SU-DHL-6 (cell line): ENCODE measurements around the gene TMEM38A.

Experiments
- H2AFZ ChIP-seq: fragments of 200-600 bp; sonication (generic); 2 replicates; pipeline ENCODE4 v1.6.1; 2014; ENCODE audit warnings: low read depth, mild to moderate bottlenecking, moderate library complexity, mixed read lengths, antibody characterized with exemption, low read length; ENCODE audit not compliant: severe bottlenecking
- H3F3A ChIP-seq: fragments of 200-600 bp; shearing (Covaris generic); 2 replicates; pipeline ENCODE4 v1.6.0; 2016; ENCODE audit warnings: antibody characterized with exemption, mild to moderate bottlenecking; ENCODE audit not compliant: insufficient read depth
- H3K27ac ChIP-seq: fragments of 200-600 bp; sonication (generic); 2 replicates; pipeline ENCODE4 v1.5.1; 2016; ENCODE audit warnings: low read depth, mild to moderate bottlenecking, low read length, moderate library complexity, mixed read lengths
- H3K27me3 ChIP-seq: fragments of 200-600 bp; sonication (generic), shearing (Covaris generic); 2 replicates; pipeline ENCODE4 v1.6.0; 2014; ENCODE audit warnings: mild to moderate bottlenecking, low read length
- H3K36me3 ChIP-seq: fragments of 200-600 bp; sonication (generic); 2 replicates; pipeline ENCODE4 v1.6.1; 2014; ENCODE audit warnings: mild to moderate bottlenecking, low read length, mixed read lengths
- H3K4me2 ChIP-seq: fragments of 300-600, 200-600 bp; shearing (Covaris generic), sonication (generic); 2 replicates; pipeline ENCODE4 v1.6.0; 2014; ENCODE audit warnings: low read length, low read depth, mild to moderate bottlenecking; ENCODE audit not compliant: poor library complexity, severe bottlenecking
- H3K4me3 ChIP-seq: fragments of 200-600 bp; sonication (generic); 2 replicates; pipeline ENCODE4 v1.5.1; 2014; ENCODE audit warnings: antibody characterized with exemption, low read length, mild to moderate bottlenecking, mixed read lengths; ENCODE audit not compliant: insufficient read depth, poor library complexity, severe bottlenecking
- H3K79me2 ChIP-seq: fragments of 200-600 bp; sonication (generic); 2 replicates; pipeline ENCODE4 v1.6.1; 2014; ENCODE audit warnings: mild to moderate bottlenecking, low read length, moderate library complexity; ENCODE audit not compliant: insufficient read depth
- H3K9ac ChIP-seq: fragments of 200-600 bp; sonication (generic); 2 replicates; pipeline ENCODE4 v1.7.0; 2014; ENCODE audit warnings: mild to moderate bottlenecking, low read length
- H3K9me2 ChIP-seq: fragments of 200-600 bp; sonication (generic); replicated peaks from 2 replicates; pipeline ENCODE4 v1.6.1; 2014; ENCODE audit warnings: low read length; ENCODE audit not compliant: insufficient read depth
- H3K9me3 ChIP-seq: fragments of 200-600 bp; sonication (generic); 2 replicates; pipeline ENCODE4 v1.6.1; 2014; ENCODE audit warnings: low read length, mixed read lengths; ENCODE audit not compliant: insufficient read depth
- H4K20me1 ChIP-seq: fragments of 200-600 bp; sonication (generic); 2 replicates; pipeline ENCODE4 v1.6.1; 2014; ENCODE audit warnings: low read depth, mild to moderate bottlenecking, antibody characterized with exemption, low read length, moderate library complexity, mixed read lengths
- EZH2phosphoT487 ChIP-seq: fragments of 200-600 bp; sonication (generic), shearing (Covaris generic); conservative IDR thresholded peaks from 2 replicates; pipeline ENCODE4 v1.6.1; 2018; ENCODE audit warnings: mild to moderate bottlenecking, antibody characterized with exemption, low read length, moderate library complexity, mixed read lengths
- TF ChIP-seq, protein P1 (sequence below): fragments of 200-600 bp; sonication (generic); IDR thresholded peaks from one replicate; pipeline ENCODE4 v1.5.1; 2017; ENCODE audit warnings: antibody characterized with exemption, mild to moderate bottlenecking, low read length, moderate library complexity; ENCODE audit not compliant: insufficient read depth, poor library complexity, severe bottlenecking

Gene TMEM38A

GRCh38 chr19:16638666-16639065 lies 22.3 kb upstream of the TMEM38A start:
- Histone ChIP-seq H3K36me3 (peaks cover 7% of the 10 kb centered on the region; the same call in 1 of the 2 replicates), H3K27me3 (no peaks in the 10 kb centered on the region), H3K9ac (no peak overlapping the region), H3K9me3 (no peaks in the 10 kb centered on the region), H3K4me3 (no peak overlapping the region), H3K9me2 (no peaks in the 10 kb centered on the region), H4K20me1 (no peaks in the 10 kb centered on the region), H3F3A (no peaks in the 10 kb centered on the region), H3K27ac (no peak overlapping the region), H2AFZ (no peak overlapping the region), H3K79me2 (peaks cover 64% of the 10 kb centered on the region), H3K4me2 (no peak overlapping the region)
- TF ChIP-seq, protein P1, sequence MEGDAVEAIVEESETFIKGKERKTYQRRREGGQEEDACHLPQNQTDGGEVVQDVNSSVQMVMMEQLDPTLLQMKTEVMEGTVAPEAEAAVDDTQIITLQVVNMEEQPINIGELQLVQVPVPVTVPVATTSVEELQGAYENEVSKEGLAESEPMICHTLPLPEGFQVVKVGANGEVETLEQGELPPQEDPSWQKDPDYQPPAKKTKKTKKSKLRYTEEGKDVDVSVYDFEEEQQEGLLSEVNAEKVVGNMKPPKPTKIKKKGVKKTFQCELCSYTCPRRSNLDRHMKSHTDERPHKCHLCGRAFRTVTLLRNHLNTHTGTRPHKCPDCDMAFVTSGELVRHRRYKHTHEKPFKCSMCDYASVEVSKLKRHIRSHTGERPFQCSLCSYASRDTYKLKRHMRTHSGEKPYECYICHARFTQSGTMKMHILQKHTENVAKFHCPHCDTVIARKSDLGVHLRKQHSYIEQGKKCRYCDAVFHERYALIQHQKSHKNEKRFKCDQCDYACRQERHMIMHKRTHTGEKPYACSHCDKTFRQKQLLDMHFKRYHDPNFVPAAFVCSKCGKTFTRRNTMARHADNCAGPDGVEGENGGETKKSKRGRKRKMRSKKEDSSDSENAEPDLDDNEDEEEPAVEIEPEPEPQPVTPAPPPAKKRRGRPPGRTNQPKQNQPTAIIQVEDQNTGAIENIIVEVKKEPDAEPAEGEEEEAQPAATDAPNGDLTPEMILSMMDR = no peak
- no peak for TF ChIP-seq EZH2phosphoT487

- no peaks in the 10 kb centered on the region for H3K9me3 ChIP-seq
- H3K4me3 ChIP-seq = no peak overlapping the region
- no peaks in the 10 kb centered on the region; the same call in 1 of the 2 replicates for H4K20me1 ChIP-seq
- H2AFZ ChIP-seq = no peak overlapping the region
- H3K9me2 ChIP-seq = no peaks in the 10 kb centered on the region
- H3F3A ChIP-seq = no peaks in the 10 kb centered on the region
- no peak overlapping the region for H3K9ac ChIP-seq
- H3K27me3 ChIP-seq = no peaks in the 10 kb centered on the region
- H3K27ac ChIP-seq = no peak overlapping the region
- H3K4me2 ChIP-seq = no peak overlapping the region
- peaks cover 77% of the 10 kb centered on the region for H3K79me2 ChIP-seq
- no peak for TF ChIP-seq EZH2phosphoT487
- TF ChIP-seq, protein P1 = no peak
- H3K36me3 ChIP-seq = peaks cover 16% of the 10 kb centered on the region; the same call in 1 of the 2 replicates
These were observed 20.0 kb upstream of the TMEM38A start for GRCh38 chr19:16640951-16641350.

GRCh38 chr19:16641695-16642094 lies 19.2 kb upstream of the TMEM38A start:
- Histone ChIP-seq H3K9me2 (no peaks in the 10 kb centered on the region), H3K9me3 (no peaks in the 10 kb centered on the region), H3F3A (no peaks in the 10 kb centered on the region), H3K79me2 (peaks cover 78% of the 10 kb centered on the region), H2AFZ (no peak overlapping the region), H4K20me1 (no peaks in the 10 kb centered on the region; the same call in 1 of the 2 replicates), H3K4me2 (no peak overlapping the region), H3K4me3 (no peak overlapping the region), H3K27me3 (no peaks in the 10 kb centered on the region), H3K27ac (no peak overlapping the region), H3K36me3 (peaks cover 18% of the 10 kb centered on the region; the same call in 1 of the 2 replicates), H3K9ac (no peak overlapping the region)
- TF ChIP-seq EZH2phosphoT487 = no peak
- TF ChIP-seq, protein P1 = no peak
